Body of pancreas (tissue), 4 donors: ENCODE measurements around the gene BCO2.

Experiments used
- CTCF ChIP-seq, 7 experiments: fragments of 450-650 bp in 4 of 7; fragments of 200-600 bp in 3 of 7; sonication (generic) in 3 of 7; IDR thresholded peaks; one replicate each; pipeline ENCODE4 v1.5.1; 2016 to 2019; ENCODE audit warnings: antibody characterized with exemption in 7 of 7
- POLR2A ChIP-seq, 3 donors: fragments of 450-650 bp; IDR thresholded peaks; one replicate each; pipeline ENCODE4 v1.6.1; 2016; ENCODE audit warnings: antibody characterized with exemption in 3 of 3, mild to moderate bottlenecking in 2 of 3

- no peak for TF ChIP-seq CTCF (IDR thresholded peaks at IDR 0.05)
- TF ChIP-seq POLR2A (IDR thresholded peaks at IDR 0.05): no peak
These were observed 35.6 kb downstream of the BCO2 start for GRCh38 chr11:112210890-112211289.
